Mesodermal cell (in vitro differentiated cells): Measurements from ENCODE around the gene NRIP2.

Source experiments
- H3K27ac ChIP-seq: 2 replicates; pipeline ENCODE4 v1.7.0; 2013; ENCODE audit warnings: mild to moderate bottlenecking, low read depth, low read length, moderate library complexity; ENCODE audit not compliant: severe bottlenecking
- H3K36me3 ChIP-seq: 2 replicates; pipeline ENCODE4 v1.7.1; 2013; ENCODE audit warnings: mild to moderate bottlenecking, low read length, moderate library complexity; ENCODE audit not compliant: control insufficient read depth, insufficient read depth
- H3K4me1 ChIP-seq: one replicate; pipeline ENCODE4 v1.7.1; 2013; ENCODE audit warnings: mild to moderate bottlenecking, low read length; ENCODE audit not compliant: insufficient read depth, control insufficient read depth, poor library complexity, severe bottlenecking
- H3K4me3 ChIP-seq: 2 replicates; pipeline ENCODE4 v1.7.0; 2013; ENCODE audit warnings: low read length, control low read depth, mild to moderate bottlenecking; ENCODE audit not compliant: insufficient read depth, poor library complexity, severe bottlenecking; ENCODE audit errors: extremely low read depth
- H3K9me3 ChIP-seq: 2 replicates; pipeline ENCODE4 v1.7.1; 2013; ENCODE audit warnings: mild to moderate bottlenecking, low read length, moderate library complexity; ENCODE audit not compliant: control insufficient read depth
- WGBS, 2 experiments: methylation state at CpG; one replicate each; pipeline ENCODE4 v1.1.5; 2013; ENCODE audit warnings: missing lambda C conversion rate in 2 of 2; ENCODE audit not compliant: insufficient coverage in 2 of 2; 5-methylcytosine and 5-hydroxymethylcytosine counted together

Gene NRIP2

DNA sequence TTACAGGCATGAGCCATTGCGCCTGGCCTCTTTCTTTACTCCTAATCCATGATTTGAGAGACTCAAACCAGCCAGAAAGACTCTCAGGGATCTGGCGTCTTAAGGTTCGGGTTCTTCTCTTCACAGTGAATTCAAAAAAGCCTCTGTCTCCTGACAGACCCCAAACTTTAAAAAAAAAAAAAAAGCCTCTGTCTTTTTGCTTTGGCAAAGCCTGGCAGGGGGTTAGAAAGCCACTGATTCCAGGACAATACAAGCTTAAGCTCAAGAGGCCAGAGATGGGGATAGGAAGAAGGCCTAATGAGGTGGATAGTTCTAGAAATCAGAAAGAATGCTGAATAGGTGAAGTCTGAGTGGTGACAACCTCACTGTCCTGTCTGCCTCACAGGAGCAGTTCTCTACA is 8.8 kb downstream of the NRIP2 start:
- Histone ChIP-seq H3K4me3 (no peak overlapping the region), H3K4me1 (no peaks in the 10 kb centered on the region), H3K27ac (no peak overlapping the region), H3K9me3 (no peaks in the 10 kb centered on the region), H3K36me3 (peaks cover 90% of the 10 kb centered on the region)
- 80 to 93% methylated on average over 1 to 3 of the region's 3 CpGs for whole genome bisulfite sequencing, 2 experiments

- Histone ChIP-seq H3K36me3 (peaks cover 91% of the 10 kb centered on the region), H3K4me1 (no peaks in the 10 kb centered on the region), H3K4me3 (no peak overlapping the region), H3K27ac (no peak overlapping the region), H3K9me3 (no peaks in the 10 kb centered on the region)
- 47 to 63% methylated on average over 3 to 4 of the region's 4 CpGs for WGBS, 2 experiments
Observed at GRCh38 chr12:2825132-2825531, 9.7 kb downstream of the NRIP2 start.

- Histone ChIP-seq H3K36me3 (peaks cover 91% of the 10 kb centered on the region), H3K9me3 (no peaks in the 10 kb centered on the region), H3K4me1 (no peaks in the 10 kb centered on the region), H3K4me3 (no peak overlapping the region), H3K27ac (no peak overlapping the region)
- 78 to 87% methylated on average over 4 to 5 of the region's 6 CpGs for WGBS, 2 experiments
Observed at GRCh38 chr12:2824541-2824940, 10.3 kb downstream of the NRIP2 start.

- Histone ChIP-seq H3K36me3 (peaks cover 91% of the 10 kb centered on the region), H3K4me3 (no peak overlapping the region), H3K27ac (no peak overlapping the region), H3K4me1 (no peaks in the 10 kb centered on the region), H3K9me3 (no peaks in the 10 kb centered on the region)
- 89 to 92% methylated on average over 3 to 5 of the region's 7 CpGs for WGBS, 2 experiments
Observed at GRCh38 chr12:2823483-2823882, 11.4 kb downstream of the NRIP2 start.

DNA sequence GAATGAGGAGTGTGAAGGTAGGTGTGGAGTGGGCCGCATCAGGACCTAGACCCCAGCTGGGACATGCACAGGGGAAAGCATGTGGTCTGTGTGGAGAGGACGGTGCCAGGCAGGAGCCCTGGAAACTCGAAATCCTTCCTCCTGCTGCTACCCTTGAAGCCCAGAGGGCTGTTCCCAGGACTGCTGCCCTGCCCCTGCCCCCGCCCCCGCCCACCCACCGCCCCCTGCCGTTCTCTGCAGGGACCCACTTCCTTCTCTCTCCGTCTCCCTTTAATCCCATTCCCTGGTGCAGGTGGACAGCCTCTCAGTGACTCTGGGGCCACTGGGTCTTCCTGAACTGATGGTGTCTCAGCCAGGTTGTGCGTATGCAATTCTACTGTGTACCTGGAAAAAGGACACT is 14.4 kb downstream of the NRIP2 start:
- WGBS, 2 experiments = 86 to 88% methylated on average over 1 to 5 of the region's 9 CpGs
- no peaks in the 10 kb centered on the region for H3K4me1 ChIP-seq
- H3K36me3 ChIP-seq = peaks cover 87% of the 10 kb centered on the region
- H3K9me3 ChIP-seq = no peaks in the 10 kb centered on the region
- H3K4me3 ChIP-seq = no peak overlapping the region
- H3K27ac ChIP-seq = no peak overlapping the region

GRCh38 chr12:2819810-2820209 is 15.0 kb downstream of the NRIP2 start:
- H3K9me3 ChIP-seq = no peaks in the 10 kb centered on the region
- 94 to 96% methylated on average over 12 to 14 of the region's 15 CpGs for WGBS, 2 experiments
- no peak overlapping the region for H3K4me3 ChIP-seq
- no peaks in the 10 kb centered on the region for H3K4me1 ChIP-seq
- H3K27ac ChIP-seq = no peak overlapping the region
- peaks cover 87% of the 10 kb centered on the region for H3K36me3 ChIP-seq

DNA sequence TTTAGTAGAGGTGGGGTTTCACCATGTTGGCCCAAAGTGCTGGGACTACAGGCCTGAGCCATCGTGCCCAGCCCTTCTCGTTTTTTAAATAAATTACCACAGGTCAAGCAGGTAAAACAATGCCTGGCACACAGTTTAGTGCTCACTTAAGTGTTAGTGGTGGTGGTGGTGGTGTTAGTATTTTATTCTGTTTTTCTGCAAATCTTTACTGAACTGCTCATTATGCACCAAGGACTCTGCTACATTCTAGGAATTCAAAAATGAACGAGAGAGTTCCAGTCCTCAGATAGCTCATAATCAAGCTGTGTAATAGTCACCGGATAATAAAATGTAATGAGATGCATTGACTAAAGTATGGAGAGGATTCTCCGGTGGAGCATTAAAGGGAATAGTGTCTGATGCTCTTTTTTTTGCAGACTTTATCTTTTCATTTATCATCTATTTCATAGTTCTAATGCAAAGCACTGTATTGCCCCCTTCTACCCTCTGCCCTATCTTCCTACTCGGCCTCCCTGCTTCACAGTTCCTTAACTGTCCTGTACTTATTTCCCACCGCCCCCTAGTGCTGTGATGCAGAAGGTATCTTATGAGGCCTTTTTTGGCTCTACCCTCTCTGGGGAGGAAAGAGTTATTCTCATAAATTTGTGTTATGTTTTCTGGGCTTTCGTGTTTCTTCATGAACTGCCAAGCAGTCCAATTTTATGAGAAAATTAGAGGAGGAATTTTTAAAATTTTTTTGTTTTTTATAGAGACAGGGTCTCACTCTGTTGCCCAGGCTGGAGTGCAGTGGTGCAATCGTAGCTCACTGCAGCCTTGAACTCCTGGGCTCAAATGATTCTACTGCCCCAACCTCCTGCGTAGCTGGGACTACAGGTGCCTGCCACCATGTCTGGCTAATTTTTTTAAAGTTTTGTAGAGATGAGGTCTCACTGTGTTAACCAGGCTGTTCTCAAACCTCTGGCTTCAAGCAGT is 21.3 kb downstream of the NRIP2 start:
- 23 to 32% methylated on average over 4 to 8 of the region's 10 CpGs for WGBS, 2 experiments
- Histone ChIP-seq H3K27ac (peak overlapping the region; percentile 99), H3K4me3 (peak overlapping the region; percentile 74), H3K9me3 (no peaks in the 10 kb centered on the region), H3K36me3 (peaks cover 36% of the 10 kb centered on the region), H3K4me1 (no peaks in the 10 kb centered on the region)

- 0 to 1% methylated on average over 37 to 42 of the region's 48 CpGs for WGBS, 2 experiments
- H3K4me1 ChIP-seq = no peaks in the 10 kb centered on the region
Observed at GRCh38 chr12:2812290-2813213, 22.3 kb downstream of the NRIP2 start, which contains the start of gene ITFG2. Gene ITFG2, plus strand, starts transcription at chr12:2812668. Its CDS starts 93 bp downstream, at chr12:2812761.

GRCh38 chr12:2811801-2812200 is 23.0 kb downstream of the NRIP2 start:
- H3K9me3 ChIP-seq = no peaks in the 10 kb centered on the region
- 100% methylated on average over 1 of the region's 5 CpGs for WGBS, 2 experiments
- no peaks in the 10 kb centered on the region for H3K4me1 ChIP-seq
- no peak overlapping the region for H3K4me3 ChIP-seq
- peak overlapping the region; percentile 47 for H3K27ac ChIP-seq
- peaks cover 19% of the 10 kb centered on the region for H3K36me3 ChIP-seq

More at GRCh38 chr12:2812290-2813213, 22.3 kb downstream of the NRIP2 start, which contains the start of gene ITFG2:
- H3K9me3 ChIP-seq = no peaks in the 10 kb centered on the region
- H3K36me3 ChIP-seq = peaks cover 26% of the 10 kb centered on the region
- peak within 1 kb of the TSS; percentile 74 for H3K4me3 ChIP-seq
- peak within 1 kb of the TSS; percentile 99 for H3K27ac ChIP-seq

DNA sequence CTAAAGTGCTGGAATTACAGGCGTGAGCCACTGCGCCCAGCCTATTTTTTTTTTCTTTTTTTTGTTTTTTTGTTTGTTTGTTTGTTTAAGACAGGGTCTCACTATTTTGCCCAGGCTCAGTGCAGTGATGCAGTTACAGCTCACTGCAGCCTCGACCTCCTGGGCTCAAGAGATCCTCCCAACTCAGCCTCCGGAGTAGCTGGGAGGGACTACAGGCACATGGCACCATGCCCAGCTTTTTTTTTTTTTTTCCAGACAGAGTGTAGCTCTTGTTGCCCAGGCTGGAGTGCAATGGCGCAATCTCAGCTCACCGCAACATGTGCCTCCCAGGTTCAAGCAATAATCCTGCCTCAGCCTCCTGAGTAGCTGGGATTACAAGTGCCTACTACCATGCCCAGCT is 28.1 kb downstream of the NRIP2 start:
- H3K36me3 ChIP-seq = peaks cover 41% of the 10 kb centered on the region
- H3K4me3 ChIP-seq = no peak overlapping the region
- H3K9me3 ChIP-seq = no peaks in the 10 kb centered on the region
- H3K4me1 ChIP-seq = no peaks in the 10 kb centered on the region
- 95 to 97% methylated on average over 2 to 4 of the region's 6 CpGs for WGBS, 2 experiments
- H3K27ac ChIP-seq = no peak overlapping the region
